ENCODE measurements around the gene PPIH.
A peak's percentile ranks its signal among the peaks of the same experiment; 100 is the strongest.

PPIH gene

GRCh38 chr1:42692911-42693310 is 34.7 kb downstream of the PPIH start:
- Histone ChIP-seq H3K27ac (replicated peaks) (no peak overlapping the region), H3K27me3 (ENCODE audit: insufficient read depth, poor library complexity, severe bottlenecking) (no peaks in the 10 kb centered on the region), H3K4me3 (replicated peaks; ENCODE audit: insufficient read depth, low read length) (no peak overlapping the region)
- peak in 1 of 2 experiments; percentile 24 for DNase-seq (ENCODE audit: low read depth in 1 of 2, low spot score in 1 of 2)
- TF ChIP-seq, protein P1, sequence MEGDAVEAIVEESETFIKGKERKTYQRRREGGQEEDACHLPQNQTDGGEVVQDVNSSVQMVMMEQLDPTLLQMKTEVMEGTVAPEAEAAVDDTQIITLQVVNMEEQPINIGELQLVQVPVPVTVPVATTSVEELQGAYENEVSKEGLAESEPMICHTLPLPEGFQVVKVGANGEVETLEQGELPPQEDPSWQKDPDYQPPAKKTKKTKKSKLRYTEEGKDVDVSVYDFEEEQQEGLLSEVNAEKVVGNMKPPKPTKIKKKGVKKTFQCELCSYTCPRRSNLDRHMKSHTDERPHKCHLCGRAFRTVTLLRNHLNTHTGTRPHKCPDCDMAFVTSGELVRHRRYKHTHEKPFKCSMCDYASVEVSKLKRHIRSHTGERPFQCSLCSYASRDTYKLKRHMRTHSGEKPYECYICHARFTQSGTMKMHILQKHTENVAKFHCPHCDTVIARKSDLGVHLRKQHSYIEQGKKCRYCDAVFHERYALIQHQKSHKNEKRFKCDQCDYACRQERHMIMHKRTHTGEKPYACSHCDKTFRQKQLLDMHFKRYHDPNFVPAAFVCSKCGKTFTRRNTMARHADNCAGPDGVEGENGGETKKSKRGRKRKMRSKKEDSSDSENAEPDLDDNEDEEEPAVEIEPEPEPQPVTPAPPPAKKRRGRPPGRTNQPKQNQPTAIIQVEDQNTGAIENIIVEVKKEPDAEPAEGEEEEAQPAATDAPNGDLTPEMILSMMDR (IDR thresholded peaks at IDR 0.05; ENCODE audit: insufficient read depth, low read length), result no peak
- TF ChIP-seq, protein P2, sequence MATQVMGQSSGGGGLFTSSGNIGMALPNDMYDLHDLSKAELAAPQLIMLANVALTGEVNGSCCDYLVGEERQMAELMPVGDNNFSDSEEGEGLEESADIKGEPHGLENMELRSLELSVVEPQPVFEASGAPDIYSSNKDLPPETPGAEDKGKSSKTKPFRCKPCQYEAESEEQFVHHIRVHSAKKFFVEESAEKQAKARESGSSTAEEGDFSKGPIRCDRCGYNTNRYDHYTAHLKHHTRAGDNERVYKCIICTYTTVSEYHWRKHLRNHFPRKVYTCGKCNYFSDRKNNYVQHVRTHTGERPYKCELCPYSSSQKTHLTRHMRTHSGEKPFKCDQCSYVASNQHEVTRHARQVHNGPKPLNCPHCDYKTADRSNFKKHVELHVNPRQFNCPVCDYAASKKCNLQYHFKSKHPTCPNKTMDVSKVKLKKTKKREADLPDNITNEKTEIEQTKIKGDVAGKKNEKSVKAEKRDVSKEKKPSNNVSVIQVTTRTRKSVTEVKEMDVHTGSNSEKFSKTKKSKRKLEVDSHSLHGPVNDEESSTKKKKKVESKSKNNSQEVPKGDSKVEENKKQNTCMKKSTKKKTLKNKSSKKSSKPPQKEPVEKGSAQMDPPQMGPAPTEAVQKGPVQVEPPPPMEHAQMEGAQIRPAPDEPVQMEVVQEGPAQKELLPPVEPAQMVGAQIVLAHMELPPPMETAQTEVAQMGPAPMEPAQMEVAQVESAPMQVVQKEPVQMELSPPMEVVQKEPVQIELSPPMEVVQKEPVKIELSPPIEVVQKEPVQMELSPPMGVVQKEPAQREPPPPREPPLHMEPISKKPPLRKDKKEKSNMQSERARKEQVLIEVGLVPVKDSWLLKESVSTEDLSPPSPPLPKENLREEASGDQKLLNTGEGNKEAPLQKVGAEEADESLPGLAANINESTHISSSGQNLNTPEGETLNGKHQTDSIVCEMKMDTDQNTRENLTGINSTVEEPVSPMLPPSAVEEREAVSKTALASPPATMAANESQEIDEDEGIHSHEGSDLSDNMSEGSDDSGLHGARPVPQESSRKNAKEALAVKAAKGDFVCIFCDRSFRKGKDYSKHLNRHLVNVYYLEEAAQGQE (IDR thresholded peaks at IDR 0.05; ENCODE audit: insufficient replicate concordance, low read depth), result no peak
- TF ChIP-seq SPI1 (IDR thresholded peaks at IDR 0.05; ENCODE audit: borderline replicate concordance, low read depth) (no peak), POLR2AphosphoS5 (IDR thresholded peaks at IDR 0.05; ENCODE audit: low read depth) (no peak), GABPA (IDR thresholded peaks at IDR 0.05; ENCODE audit: low read depth) (no peak)

DNA sequence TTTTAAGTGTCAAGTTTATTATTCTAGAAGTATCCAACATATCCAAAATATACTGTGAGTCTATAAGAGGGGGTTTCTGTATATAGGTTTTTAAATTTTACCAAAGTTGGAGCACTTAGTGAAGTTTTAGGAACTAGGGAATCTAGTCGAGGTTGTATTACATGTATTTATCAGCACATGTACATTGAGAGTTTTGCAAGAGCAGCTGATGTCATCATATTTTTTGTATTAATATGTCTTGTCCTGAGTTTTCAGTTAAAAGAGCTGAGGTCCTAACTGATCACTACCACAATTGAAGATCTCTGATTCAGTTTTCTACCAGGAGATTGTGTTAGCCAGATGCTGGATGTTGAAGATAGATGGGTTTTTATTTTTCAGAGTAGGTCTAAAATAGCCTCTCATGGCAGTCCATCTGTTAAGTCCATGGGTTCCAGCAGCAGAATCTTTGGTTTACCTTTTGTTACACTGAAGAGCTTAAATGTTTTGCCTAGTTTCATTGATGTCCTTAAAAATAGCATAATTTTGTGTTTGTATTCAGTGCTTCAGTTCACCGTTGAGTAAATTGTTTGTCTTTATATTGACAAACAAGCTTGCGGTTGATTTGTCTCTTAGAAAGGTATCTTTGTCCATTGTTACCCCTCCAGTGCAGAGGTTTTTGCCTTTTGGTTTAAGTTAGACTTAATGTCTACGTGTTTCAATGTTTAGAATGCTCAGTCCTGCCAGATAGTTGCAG is 40.0 kb downstream of the PPIH start:
- Histone ChIP-seq H3K27me3 (ENCODE audit: insufficient read depth, poor library complexity, severe bottlenecking) (no peaks in the 10 kb centered on the region), H3K4me3 (replicated peaks; ENCODE audit: insufficient read depth, low read length) (no peak overlapping the region), H3K27ac (replicated peaks) (no peak overlapping the region)
- TF ChIP-seq, protein P1 (IDR thresholded peaks at IDR 0.05; ENCODE audit: insufficient read depth, low read length), result no peak
- TF ChIP-seq GABPA (IDR thresholded peaks at IDR 0.05; ENCODE audit: low read depth) (no peak), POLR2AphosphoS5 (IDR thresholded peaks at IDR 0.05; ENCODE audit: low read depth) (no peak), SPI1 (IDR thresholded peaks at IDR 0.05; ENCODE audit: borderline replicate concordance, low read depth) (no peak)
- DNase-seq (ENCODE audit: low read depth in 1 of 2, low spot score in 1 of 2), result peak in 1 of 2 experiments; percentile 14

GRCh38 chr1:42700006-42700405 is 41.8 kb downstream of the PPIH start:
- Histone ChIP-seq H3K4me3 (replicated peaks; ENCODE audit: insufficient read depth, low read length) (no peak overlapping the region), H3K27ac (replicated peaks) (no peak overlapping the region), H3K27me3 (ENCODE audit: insufficient read depth, poor library complexity, severe bottlenecking) (no peaks in the 10 kb centered on the region)
- TF ChIP-seq SPI1 (IDR thresholded peaks at IDR 0.05; ENCODE audit: borderline replicate concordance, low read depth) (no peak), GABPA (IDR thresholded peaks at IDR 0.05; ENCODE audit: low read depth) (no peak), POLR2AphosphoS5 (IDR thresholded peaks at IDR 0.05; ENCODE audit: low read depth) (no peak)
- TF ChIP-seq, protein P2 (IDR thresholded peaks at IDR 0.05; ENCODE audit: insufficient replicate concordance, low read depth), result no peak
- TF ChIP-seq, protein P1 (IDR thresholded peaks at IDR 0.05; ENCODE audit: insufficient read depth, low read length), result no peak
- no peak for DNase-seq (ENCODE audit: low read depth in 1 of 2, low spot score in 1 of 2)

All from HL-60 (cell line).